Measurements from ENCODE around the gene TAMALIN.
A peak's percentile ranks its signal among the peaks of the same experiment; 100 is the strongest.

The TAMALIN gene

DNA sequence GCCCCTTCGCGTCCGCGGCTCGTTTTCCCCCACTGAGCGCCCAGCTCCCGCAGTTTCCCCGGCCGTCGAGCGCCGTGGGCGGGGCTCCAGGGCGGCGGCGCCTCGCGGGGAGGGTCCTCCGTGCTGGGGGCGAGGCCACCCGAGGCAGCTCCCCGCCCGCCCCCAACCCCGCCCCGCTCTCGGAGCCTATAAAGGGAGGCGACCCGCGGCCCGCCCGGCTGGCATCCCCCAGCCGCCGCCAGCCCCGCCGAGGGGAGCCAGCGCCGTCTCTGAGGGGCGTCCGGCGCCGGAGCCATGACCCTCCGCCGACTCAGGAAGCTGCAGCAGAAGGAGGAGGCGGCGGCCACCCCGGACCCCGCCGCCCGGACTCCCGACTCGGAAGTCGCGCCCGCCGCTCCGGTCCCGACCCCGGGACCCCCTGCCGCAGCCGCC is at the start of gene TAMALIN:
Gene TAMALIN (plus strand): TSS at position 221 of the 432 bp plus-strand sequence. CDS start 74 bp downstream, at position 295.
- peak within 1 kb of the TSS; percentile 63 for H3K4me3 ChIP-seq (ENCODE audit: low read length)
- peak; percentile 40 for DNase-seq (ENCODE audit: low read depth)
- TF ChIP-seq, protein P1, sequence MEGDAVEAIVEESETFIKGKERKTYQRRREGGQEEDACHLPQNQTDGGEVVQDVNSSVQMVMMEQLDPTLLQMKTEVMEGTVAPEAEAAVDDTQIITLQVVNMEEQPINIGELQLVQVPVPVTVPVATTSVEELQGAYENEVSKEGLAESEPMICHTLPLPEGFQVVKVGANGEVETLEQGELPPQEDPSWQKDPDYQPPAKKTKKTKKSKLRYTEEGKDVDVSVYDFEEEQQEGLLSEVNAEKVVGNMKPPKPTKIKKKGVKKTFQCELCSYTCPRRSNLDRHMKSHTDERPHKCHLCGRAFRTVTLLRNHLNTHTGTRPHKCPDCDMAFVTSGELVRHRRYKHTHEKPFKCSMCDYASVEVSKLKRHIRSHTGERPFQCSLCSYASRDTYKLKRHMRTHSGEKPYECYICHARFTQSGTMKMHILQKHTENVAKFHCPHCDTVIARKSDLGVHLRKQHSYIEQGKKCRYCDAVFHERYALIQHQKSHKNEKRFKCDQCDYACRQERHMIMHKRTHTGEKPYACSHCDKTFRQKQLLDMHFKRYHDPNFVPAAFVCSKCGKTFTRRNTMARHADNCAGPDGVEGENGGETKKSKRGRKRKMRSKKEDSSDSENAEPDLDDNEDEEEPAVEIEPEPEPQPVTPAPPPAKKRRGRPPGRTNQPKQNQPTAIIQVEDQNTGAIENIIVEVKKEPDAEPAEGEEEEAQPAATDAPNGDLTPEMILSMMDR (conservative IDR thresholded peaks at IDR 0.05; ENCODE audit: low read length) = no peak

DNA sequence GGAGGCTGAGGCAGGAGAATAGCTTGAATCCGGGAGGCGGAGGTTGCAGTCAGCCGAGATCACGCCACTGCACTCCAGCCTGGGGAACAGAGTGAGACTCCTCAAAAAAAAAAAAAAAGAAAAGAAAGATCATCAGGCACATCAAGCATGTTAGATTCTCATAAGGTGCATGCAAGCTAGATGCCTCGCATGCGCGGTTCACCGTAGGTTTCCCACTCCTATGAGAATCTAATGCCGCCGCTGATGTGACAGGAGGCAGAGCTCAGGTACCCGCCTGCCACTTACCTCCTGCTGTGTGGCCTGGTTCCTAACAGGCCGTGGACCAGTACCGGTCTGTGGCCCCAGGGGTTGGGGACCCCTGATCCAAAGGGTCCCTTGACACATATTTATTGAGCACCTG is 48.2 kb upstream of the TAMALIN start:
- no peak overlapping the region for H3K4me3 ChIP-seq (ENCODE audit: low read length)
- no peak for DNase-seq (ENCODE audit: low read depth)
- TF ChIP-seq, protein P1 (conservative IDR thresholded peaks at IDR 0.05; ENCODE audit: low read length) = no peak

DNA sequence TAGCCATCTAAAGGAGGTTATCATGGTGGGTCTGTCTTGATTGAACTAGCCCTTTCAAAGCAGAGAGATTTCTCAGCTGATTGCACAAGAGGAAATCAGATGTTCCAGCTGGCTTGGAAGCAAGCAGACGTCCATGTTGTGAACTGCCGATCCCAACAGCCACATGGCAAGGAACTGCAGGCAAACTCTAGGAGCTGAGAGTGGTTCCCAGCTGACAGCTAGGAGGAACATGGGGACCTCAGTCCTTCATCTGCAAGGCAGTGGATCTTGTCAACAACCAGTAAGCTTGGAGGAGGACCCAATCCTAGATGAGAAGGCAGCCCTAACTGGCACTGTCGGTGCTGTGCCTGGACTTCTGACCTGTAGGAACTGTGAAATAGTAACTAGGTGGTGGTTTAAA is 47.5 kb upstream of the TAMALIN start:
- TF ChIP-seq, protein P1 (conservative IDR thresholded peaks at IDR 0.05; ENCODE audit: low read length) = no peak
- H3K4me3 ChIP-seq (ENCODE audit: low read length) = no peak overlapping the region
- peak; percentile 62 for DNase-seq (ENCODE audit: low read depth)

DNA sequence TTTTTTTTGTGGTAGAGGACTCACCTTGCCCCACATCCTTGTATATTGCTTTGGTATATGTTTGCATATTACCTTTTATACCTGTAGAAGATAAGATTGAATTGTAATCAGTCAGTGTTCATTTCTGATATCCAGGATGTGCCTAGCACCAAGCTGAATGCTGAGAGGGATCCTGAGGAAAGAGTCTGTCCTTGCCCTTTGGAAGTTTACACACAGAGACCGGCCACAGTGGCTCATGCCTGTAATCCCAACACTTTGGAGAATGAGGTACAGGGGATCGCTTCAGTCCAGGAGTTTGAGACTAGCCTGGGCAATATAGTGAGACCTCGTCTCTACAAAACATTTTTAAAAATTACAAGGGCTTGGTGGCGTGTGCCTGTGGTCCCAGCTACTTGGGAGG is 46.8 kb upstream of the TAMALIN start:
- DNase-seq (ENCODE audit: low read depth) = no peak
- TF ChIP-seq, protein P1 (conservative IDR thresholded peaks at IDR 0.05; ENCODE audit: low read length) = no peak
- H3K4me3 ChIP-seq (ENCODE audit: low read length) = no peak overlapping the region

DNA sequence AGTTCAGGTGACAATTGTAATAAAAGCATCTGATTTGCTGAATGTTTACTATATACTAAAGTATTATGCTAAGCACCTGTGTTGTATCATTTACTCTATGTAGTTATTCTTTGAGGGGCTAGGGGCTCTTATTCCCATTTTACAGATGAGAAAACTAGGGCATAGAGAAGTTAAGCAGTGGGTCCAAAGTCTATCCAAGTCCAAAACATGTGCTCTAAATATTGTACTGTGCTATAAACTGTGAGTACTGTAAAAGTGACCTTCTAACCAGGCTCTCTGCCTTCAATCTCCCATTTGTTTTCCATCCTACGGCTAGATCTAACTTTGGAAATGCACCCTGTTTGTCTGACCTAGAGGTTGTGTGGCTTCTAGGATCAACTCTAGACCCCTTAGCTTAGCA is 46.3 kb upstream of the TAMALIN start:
- no peak overlapping the region for H3K4me3 ChIP-seq (ENCODE audit: low read length)
- no peak for DNase-seq (ENCODE audit: low read depth)
- TF ChIP-seq, protein P1 (conservative IDR thresholded peaks at IDR 0.05; ENCODE audit: low read length) = no peak

GRCh38 chr12:51960890-51961289 is 45.9 kb upstream of the TAMALIN start:
- H3K4me3 ChIP-seq (ENCODE audit: low read length) = no peak overlapping the region
- no peak for DNase-seq (ENCODE audit: low read depth)
- TF ChIP-seq, protein P1 (conservative IDR thresholded peaks at IDR 0.05; ENCODE audit: low read length) = no peak

- no peak for DNase-seq (ENCODE audit: low read depth)
- TF ChIP-seq, protein P1 (conservative IDR thresholded peaks at IDR 0.05; ENCODE audit: low read length) = no peak
- H3K4me3 ChIP-seq (ENCODE audit: low read length) = no peak overlapping the region
Measured at GRCh38 chr12:51961834-51962233, 44.9 kb upstream of the TAMALIN start.
